ENCODE data around the gene FXYD1.

FXYD1 gene

GRCh38 chr19:35162471-35163326, 24.1 kb downstream of the FXYD1 start:
- no peak for DNase-seq (ENCODE audit: low spot score)

GRCh38 chr19:35164418-35164817, 25.8 kb downstream of the FXYD1 start:
- DNase-seq (ENCODE audit: low spot score): no peak

GRCh38 chr19:35165200-35166058, 26.8 kb downstream of the FXYD1 start:
- no peak for DNase-seq (ENCODE audit: low spot score)

- DNase-seq (ENCODE audit: low spot score): no peak
These were observed 27.8 kb downstream of the FXYD1 start for GRCh38 chr19:35166100-35167063.

GRCh38 chr19:35167251-35168119, 28.9 kb downstream of the FXYD1 start:
- DNase-seq (ENCODE audit: low spot score): no peak

- no peak for DNase-seq (ENCODE audit: low spot score)
These were observed 29.6 kb downstream of the FXYD1 start for GRCh38 chr19:35168196-35168595.

- DNase-seq (ENCODE audit: low spot score): no peak
These were observed 30.8 kb downstream of the FXYD1 start for GRCh38 chr19:35169221-35169995.

- no peak for DNase-seq (ENCODE audit: low spot score)
These were observed 31.9 kb downstream of the FXYD1 start for GRCh38 chr19:35170359-35171061.

- DNase-seq (ENCODE audit: low spot score): no peak
These were observed 33.1 kb downstream of the FXYD1 start for GRCh38 chr19:35171730-35172129.

GRCh38 chr19:35174226-35174625, 35.6 kb downstream of the FXYD1 start:
- no peak for DNase-seq (ENCODE audit: low spot score)

- DNase-seq (ENCODE audit: low spot score): no peak
These were observed 37.6 kb downstream of the FXYD1 start for GRCh38 chr19:35176181-35176570.

GRCh38 chr19:35177377-35178274, 39.0 kb downstream of the FXYD1 start:
- no peak for DNase-seq (ENCODE audit: low spot score)

- no peak for DNase-seq (ENCODE audit: low spot score)
These were observed 40.1 kb downstream of the FXYD1 start for GRCh38 chr19:35178701-35179100.

- no peak for DNase-seq (ENCODE audit: low spot score)
These were observed 41.2 kb downstream of the FXYD1 start for GRCh38 chr19:35179830-35180229.

- DNase-seq (ENCODE audit: low spot score): no peak
These were observed 42.8 kb downstream of the FXYD1 start for GRCh38 chr19:35181387-35181786.

- no peak for DNase-seq (ENCODE audit: low spot score)
These were observed 45.6 kb downstream of the FXYD1 start for GRCh38 chr19:35184267-35184666.

GRCh38 chr19:35184884-35185283, 46.3 kb downstream of the FXYD1 start:
- DNase-seq (ENCODE audit: low spot score): no peak
